ENCODE measurements around the gene ZNF800. TPM values are rescaled to one million over a fixed set of nuclear protein-coding genes. Genes with fewer than 3 reads are reported as not detected.
A peak's percentile ranks its signal among the peaks of the same experiment; 100 is the strongest.

The ZNF800 gene
- total and polyA plus RNA-seq, 4 donors, result 7.7 to 34.8 (median 20.6) TPM

DNA sequence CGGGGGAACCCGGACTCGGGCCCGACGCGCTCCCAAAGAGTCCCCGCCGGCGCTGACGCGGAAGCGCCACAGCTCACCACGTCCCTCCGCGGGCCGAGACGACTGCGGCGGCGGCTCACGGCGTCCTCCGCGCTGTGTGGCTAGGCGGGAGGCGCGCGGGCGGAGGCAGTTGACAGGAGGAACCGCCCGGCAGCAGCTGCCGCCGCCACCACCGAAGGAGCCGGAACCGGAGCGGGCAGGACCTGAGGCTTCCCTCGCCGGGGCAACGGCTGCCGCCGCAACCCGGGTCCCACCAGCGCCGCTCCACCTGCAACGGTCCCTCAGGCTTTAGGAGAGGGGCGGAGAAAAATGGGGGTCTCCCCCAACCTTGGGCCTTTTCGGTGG, 334 bp downstream of the ZNF800 start:
- TF ChIP-seq, protein P1, sequence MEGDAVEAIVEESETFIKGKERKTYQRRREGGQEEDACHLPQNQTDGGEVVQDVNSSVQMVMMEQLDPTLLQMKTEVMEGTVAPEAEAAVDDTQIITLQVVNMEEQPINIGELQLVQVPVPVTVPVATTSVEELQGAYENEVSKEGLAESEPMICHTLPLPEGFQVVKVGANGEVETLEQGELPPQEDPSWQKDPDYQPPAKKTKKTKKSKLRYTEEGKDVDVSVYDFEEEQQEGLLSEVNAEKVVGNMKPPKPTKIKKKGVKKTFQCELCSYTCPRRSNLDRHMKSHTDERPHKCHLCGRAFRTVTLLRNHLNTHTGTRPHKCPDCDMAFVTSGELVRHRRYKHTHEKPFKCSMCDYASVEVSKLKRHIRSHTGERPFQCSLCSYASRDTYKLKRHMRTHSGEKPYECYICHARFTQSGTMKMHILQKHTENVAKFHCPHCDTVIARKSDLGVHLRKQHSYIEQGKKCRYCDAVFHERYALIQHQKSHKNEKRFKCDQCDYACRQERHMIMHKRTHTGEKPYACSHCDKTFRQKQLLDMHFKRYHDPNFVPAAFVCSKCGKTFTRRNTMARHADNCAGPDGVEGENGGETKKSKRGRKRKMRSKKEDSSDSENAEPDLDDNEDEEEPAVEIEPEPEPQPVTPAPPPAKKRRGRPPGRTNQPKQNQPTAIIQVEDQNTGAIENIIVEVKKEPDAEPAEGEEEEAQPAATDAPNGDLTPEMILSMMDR (IDR thresholded peaks at IDR 0.05; ENCODE audit: control extremely low read depth, extremely low read depth), result no peak
- peaks cover 0 to 6% (median 2%) of the 10 kb centered on the region in 4 donors for H3K36me3 ChIP-seq (ENCODE audit: control insufficient read depth in 4 of 4, insufficient read depth in 4 of 4, low read length in 4 of 4)
- ATAC-seq (ENCODE audit: insufficient read depth, low FRiP score), result peak; percentile 73

DNA sequence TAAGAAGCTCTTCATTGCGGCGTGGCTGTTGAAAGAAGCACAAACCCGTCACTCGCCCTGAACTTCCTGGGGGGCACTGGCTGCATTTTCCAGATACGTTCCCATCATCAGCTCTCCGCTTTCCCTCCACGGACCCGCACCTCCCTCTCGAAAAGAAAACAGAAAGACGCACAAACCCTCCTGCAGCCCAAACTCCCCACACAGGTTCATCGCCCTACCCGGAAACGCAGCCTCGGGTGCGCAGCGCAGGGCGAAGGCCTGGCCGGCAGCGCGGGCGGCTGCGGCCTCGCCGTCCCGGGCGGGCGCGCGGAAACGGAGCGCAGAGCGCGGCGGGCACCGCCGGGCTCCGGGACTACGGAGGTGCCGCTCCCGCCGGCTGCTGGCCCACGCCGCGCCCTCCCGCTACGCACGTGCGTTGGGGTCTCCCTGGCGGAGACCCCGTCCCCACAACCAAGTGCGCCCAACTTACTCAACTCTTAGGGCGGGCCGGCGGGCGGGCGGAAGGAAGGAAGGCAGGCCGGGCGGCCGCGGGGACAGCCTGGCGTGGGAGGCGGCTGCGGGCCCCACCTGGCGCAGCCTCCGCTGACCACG, 822 bp downstream of the ZNF800 start:
- H3K27me3 ChIP-seq (ENCODE audit: control insufficient read depth in 3 of 3, insufficient read depth in 3 of 3, low read length in 2 of 3), result peaks cover 0 to 11% (median 5%) of the 10 kb centered on the region in 3 donors
- peaks cover 0 to 16% (median 0%) of the 10 kb centered on the region in 5 donors for H3K4me1 ChIP-seq (ENCODE audit: control insufficient read depth in 5 of 5, insufficient read depth in 5 of 5, low read length in 5 of 5)
- peak overlapping the region; percentile 95 to 99 for H3K27ac ChIP-seq (ENCODE audit: low read depth in 1 of 2, low read length in 1 of 2)
- TF ChIP-seq, protein P1 (IDR thresholded peaks at IDR 0.05; ENCODE audit: control extremely low read depth, extremely low read depth), result no peak
- no peaks in the 10 kb centered on the region for H3K9me3 ChIP-seq (ENCODE audit: control insufficient read depth in 4 of 4, insufficient read depth in 3 of 4, low read length in 3 of 4)
- H3K4me3 ChIP-seq, result peak overlapping the region; percentile 96
- WGBS, 2 donors, result 0% methylated on average over 52 to 66 of the region's 66 CpGs
- DNase-seq (peak; percentile 26 to 39 (median 27)), ATAC-seq (ENCODE audit: insufficient read depth, low FRiP score) (peak; percentile 60)
- peak overlapping the region; percentile 59 to 68 for H3K9ac ChIP-seq (ENCODE audit: insufficient read depth in 1 of 2, low read length in 2 of 2)
- H3K36me3 ChIP-seq (ENCODE audit: control insufficient read depth in 4 of 4, insufficient read depth in 4 of 4, low read length in 4 of 4), result peaks cover 0 to 6% (median 2%) of the 10 kb centered on the region in 4 donors

More for the DNA sequence above, 334 bp downstream of the ZNF800 start:
- peak; percentile 65 to 69 (median 65) for DNase-seq
- peak overlapping the region; percentile 96 for H3K4me3 ChIP-seq
- H3K27ac ChIP-seq (ENCODE audit: low read depth in 1 of 2, low read length in 1 of 2), result peak overlapping the region; percentile 95 to 99
- peaks cover 0 to 11% (median 5%) of the 10 kb centered on the region in 3 donors for H3K27me3 ChIP-seq (ENCODE audit: control insufficient read depth in 3 of 3, insufficient read depth in 3 of 3, low read length in 2 of 3)
- H3K9ac ChIP-seq (ENCODE audit: insufficient read depth in 1 of 2, low read length in 2 of 2), result peak overlapping the region; percentile 20 to 63
- WGBS, 2 donors, result 0 to 1% methylated on average over 48 of the region's 48 CpGs
- H3K4me1 ChIP-seq (ENCODE audit: control insufficient read depth in 5 of 5, insufficient read depth in 5 of 5, low read length in 5 of 5), result peaks cover 0 to 16% (median 0%) of the 10 kb centered on the region in 5 donors
- H3K9me3 ChIP-seq (ENCODE audit: control insufficient read depth in 4 of 4, insufficient read depth in 3 of 4, low read length in 3 of 4), result no peaks in the 10 kb centered on the region

DNA sequence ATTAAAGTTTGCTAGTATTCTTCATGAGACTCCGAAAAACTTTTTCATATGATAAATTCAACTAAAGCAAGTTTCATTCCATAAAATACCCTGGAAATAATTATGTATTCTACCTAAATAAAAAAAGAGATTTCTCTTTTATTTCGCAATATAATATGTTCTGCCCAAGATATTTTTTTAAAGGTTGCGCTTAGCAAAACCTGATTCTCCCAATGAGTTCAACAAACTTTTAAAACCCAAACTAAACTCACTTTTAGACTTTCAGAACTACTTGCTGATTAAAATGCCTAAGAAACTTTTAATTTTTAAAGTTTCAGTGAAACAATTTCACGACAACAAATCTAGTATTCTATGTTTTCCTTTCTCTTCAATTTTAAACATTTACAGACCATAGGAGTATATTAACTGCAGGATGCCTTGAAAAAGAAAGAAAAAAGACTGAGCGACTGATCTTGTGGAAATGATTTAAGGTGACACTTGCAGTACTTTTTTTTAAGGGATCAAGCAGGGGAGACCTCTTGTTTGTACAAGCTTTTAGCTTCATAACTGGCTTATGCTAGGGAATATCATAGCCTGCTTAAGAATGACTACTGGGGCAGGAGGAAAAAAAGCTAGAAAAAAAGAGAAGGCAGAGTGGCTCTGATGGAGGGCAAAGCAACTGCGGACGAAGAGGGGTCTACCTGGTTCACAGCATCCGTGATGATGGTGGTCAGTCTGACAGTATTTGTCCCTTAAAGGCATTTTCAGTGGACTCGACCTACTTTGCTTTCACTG, 1.5 kb downstream of the ZNF800 start:
- no peak for ATAC-seq (ENCODE audit: insufficient read depth, low FRiP score)
- peak overlapping the region in 1 of 2 donors; percentile 99 for H3K27ac ChIP-seq (ENCODE audit: low read depth in 1 of 2, low read length in 1 of 2)
- no peak for DNase-seq
- H3K4me1 ChIP-seq (ENCODE audit: control insufficient read depth in 5 of 5, insufficient read depth in 5 of 5, low read length in 5 of 5), result peaks cover 0 to 16% (median 0%) of the 10 kb centered on the region in 5 donors
- H3K9me3 ChIP-seq (ENCODE audit: control insufficient read depth in 4 of 4, insufficient read depth in 3 of 4, low read length in 3 of 4), result no peaks in the 10 kb centered on the region
- peaks cover 0 to 11% (median 5%) of the 10 kb centered on the region in 3 donors for H3K27me3 ChIP-seq (ENCODE audit: control insufficient read depth in 3 of 3, insufficient read depth in 3 of 3, low read length in 2 of 3)
- H3K36me3 ChIP-seq (ENCODE audit: control insufficient read depth in 4 of 4, insufficient read depth in 4 of 4, low read length in 4 of 4), result peaks cover 0 to 6% (median 2%) of the 10 kb centered on the region in 4 donors
- 55 to 57% methylated on average over 9 of the region's 9 CpGs for WGBS, 2 donors
- peak overlapping the region; percentile 96 for H3K4me3 ChIP-seq
- H3K9ac ChIP-seq (ENCODE audit: insufficient read depth in 1 of 2, low read length in 2 of 2), result peak overlapping the region; percentile 59 to 68
- TF ChIP-seq, protein P1 (IDR thresholded peaks at IDR 0.05; ENCODE audit: control extremely low read depth, extremely low read depth), result no peak

All from lung (tissue), 12 donors.